Neural cell (in vitro differentiated cells): ENCODE results near the gene IWS1.

Experiments used
- CTCF ChIP-seq: fragments of 450-650 bp; IDR thresholded peaks from 2 replicates; pipeline ENCODE4 v1.5.1; 2014; ENCODE audit warnings: antibody characterized with exemption, mild to moderate bottlenecking, moderate library complexity; ENCODE audit not compliant: poor library complexity, severe bottlenecking
- REST ChIP-seq: IDR thresholded peaks from 2 replicates; pipeline ENCODE4 v1.6.1; 2012; ENCODE audit warnings: borderline replicate concordance

- TF ChIP-seq CTCF, result no peak
- TF ChIP-seq REST, result no peak
Observed at GRCh38 chr2:127504552-127505430, 21.5 kb downstream of the IWS1 start.
